ENCODE results near the gene BAHCC1.

The BAHCC1 gene

DNA sequence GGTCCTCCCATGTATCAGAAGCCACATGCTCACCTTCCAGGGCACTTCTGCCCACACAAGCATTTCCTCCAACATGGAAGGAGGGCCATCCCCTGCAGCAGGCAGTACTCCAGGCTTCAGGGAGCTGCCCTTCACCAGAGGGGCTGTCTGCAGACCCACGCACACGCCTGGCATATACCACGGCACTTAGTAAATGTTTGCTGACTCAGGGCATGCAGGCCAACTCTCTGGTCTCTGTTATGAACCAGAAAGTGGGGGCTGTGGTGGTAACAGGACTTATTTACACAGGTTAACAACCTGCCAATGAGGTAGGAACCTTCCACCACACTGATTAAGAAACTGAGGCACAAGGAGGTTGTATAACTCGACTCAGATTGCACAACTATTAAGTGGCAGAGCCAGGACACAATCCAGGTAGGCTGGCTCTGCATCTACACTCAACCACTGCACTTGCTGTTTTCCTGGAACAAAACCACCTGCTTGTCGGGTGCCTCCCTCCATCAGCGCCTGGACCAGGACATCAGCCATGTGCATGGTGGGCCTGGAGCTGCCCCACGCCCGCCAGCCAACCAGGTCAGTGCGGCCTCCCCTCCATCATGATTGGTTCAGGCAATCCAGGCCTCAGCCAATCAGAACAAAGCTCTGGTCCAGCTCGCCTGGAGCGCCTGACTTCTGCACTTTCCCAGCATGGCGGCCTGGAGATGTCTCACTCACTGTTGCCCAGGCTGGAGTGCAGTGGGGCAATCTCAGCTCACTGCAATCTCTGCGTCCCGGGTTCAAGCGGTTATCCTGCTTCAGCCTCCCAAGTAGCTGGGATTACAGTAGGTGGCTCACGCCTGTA lies 98.2 kb downstream of the BAHCC1 start:
- DNase-seq (ENCODE audit: low read depth in 2 of 2), result no peak

DNA sequence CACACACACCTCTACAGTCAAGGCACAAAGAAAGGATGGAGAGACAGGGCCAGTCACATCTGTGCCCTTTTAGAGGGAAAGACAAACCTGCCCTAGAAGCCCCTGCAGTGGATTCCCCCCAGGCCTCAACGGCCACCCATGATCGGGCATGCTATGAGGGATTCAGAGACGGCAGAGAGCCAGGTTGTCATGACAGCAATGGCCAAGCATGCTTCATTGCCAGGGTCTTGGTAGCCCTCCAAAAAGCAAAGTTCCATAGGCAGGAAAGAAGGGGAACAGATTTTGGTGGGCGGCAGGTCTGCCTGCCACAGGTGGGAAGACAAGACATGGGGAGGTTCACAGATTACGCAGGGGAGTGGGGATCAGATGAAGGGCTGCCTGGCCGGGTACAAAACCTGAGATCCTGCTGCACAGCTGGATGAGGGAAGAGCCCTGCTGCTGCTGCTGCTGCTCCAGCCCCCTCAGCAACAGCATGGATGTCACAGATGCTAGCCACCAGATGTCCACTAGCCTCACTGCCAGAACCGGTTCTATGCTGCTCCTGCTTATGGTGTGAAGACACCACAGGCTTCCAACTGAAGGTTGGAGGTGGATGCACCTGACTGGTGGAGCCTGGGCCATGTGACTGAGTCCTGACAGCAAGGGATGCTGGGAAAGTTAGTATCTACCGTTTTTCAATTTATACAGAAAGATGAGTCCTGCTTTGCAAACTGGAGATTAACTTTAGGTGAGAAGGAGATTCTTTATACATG lies 99.5 kb downstream of the BAHCC1 start:
- no peak for DNase-seq (ENCODE audit: low read depth in 2 of 2)

DNA sequence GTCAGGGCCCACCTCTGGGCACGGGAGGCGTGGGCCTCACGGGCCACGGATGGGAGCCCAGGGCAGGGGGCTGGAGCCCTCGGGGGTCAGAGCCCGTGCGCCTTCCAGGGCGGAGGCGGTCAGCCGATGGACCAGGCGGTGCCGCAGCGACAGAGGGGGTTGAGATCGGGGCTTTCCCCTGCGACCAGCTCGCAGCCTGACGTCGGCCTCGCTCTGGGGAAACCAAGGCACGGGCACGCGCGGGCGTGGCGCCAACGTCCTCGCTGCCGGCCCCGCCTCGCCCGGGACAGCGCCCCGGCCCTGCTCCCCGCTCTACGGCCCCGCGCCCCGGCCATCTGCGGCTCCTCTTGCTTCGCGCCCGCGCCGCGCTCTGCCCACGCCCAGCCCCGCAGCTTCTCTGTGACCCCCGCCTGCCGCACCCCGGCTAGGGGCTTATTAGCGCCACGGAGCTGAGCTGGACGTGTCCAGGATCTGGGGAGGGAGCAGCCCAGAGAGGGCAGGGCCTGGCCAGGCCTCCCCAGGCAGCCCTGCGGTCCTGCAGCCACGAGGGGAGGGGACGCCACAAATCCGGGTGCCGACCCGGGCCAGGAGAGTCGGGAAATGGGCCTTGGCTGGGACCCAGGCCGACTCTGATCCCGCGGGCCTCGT lies 103.8 kb downstream of the BAHCC1 start:
- no peak for DNase-seq (ENCODE audit: low read depth in 2 of 2)

DNA sequence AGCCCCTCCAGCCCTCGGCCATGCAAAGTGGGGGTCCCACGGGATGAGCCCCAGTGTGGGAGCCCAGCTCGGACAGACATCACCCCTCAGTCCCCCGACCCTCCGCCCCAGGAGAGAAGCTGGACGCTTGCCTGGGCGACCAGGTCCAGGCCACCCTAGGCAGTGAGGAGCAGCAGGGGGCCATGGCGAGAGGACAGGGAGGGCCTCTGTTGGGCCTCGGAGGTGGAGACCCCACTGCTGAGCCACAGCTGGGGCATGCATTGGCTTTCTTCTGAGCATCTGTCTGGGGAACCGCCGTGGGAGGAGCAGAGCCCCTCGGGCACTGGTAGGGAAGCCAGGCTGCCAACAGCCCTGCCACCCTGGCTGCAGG lies 104.3 kb downstream of the BAHCC1 start:
- DNase-seq (ENCODE audit: low read depth in 2 of 2), result no peak

DNA sequence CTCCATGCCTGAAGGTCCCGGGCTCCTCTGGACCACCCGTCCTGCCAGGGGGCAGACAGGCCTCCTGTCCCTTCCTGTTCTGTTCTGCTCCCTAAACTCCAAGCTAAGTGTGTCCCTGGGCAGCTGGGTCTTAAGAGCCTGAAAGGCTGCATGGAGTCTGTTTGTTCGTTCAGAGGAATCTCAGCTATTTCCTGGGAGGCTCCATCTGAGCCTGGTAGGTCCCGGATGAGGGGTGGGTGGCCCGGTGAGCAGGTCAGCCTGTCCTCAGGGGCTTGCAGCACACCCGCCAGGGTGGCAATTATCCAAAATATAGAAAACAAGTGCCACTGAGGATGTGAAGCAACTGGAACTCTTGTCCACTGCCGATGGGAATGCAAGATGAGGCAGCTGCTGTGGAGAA lies 104.8 kb downstream of the BAHCC1 start:
- no peak for DNase-seq (ENCODE audit: low read depth in 2 of 2)

DNA sequence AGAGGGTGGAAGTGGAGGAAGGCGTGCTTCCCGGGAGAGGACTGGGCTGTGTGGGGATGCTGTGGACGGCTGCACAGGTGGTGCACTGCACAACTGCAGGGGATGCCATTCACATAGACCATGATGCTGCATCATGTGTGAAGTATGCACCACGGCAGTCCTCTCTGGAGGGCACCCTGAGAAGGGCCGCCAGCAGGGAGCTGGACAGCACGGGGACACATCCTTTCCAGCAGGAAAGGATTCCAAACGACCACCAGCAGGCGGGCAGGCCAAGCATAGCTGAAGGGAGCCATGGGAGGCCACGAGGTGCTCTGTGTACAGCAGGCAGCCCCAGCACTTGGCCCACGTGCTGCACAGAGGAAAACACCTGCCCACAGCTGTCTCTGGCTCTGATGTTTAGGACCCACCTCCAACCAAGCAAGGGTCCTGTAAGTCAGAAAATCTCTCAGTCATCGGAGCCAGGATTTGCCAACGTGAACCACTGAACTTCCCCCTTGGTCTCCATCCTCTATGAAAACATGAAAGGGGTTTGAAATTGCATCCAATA lies 107.3 kb downstream of the BAHCC1 start:
- DNase-seq (ENCODE audit: low read depth in 2 of 2), result no peak

DNA sequence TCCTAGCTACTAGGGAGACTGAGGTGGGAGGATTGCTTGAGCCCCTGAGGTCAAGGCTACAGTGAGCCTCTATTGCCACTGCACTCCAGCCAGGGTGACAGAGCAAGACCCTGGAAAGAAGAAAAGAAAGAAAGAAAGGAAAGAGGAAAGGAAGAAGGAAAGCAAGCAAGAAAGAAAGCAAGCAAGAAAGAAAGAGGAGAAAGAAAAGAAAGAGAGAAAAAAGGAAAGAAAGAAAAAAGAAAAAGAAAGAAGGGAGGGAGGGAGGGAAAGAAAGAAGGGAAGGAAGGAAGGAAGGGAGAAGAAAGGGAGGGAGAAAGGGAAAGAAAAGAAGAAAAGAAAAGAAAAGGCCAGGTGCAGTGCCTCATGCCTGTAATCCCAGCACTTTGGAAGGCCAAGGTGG lies 108.4 kb downstream of the BAHCC1 start:
- DNase-seq (ENCODE audit: low read depth in 2 of 2), result no peak

DNA sequence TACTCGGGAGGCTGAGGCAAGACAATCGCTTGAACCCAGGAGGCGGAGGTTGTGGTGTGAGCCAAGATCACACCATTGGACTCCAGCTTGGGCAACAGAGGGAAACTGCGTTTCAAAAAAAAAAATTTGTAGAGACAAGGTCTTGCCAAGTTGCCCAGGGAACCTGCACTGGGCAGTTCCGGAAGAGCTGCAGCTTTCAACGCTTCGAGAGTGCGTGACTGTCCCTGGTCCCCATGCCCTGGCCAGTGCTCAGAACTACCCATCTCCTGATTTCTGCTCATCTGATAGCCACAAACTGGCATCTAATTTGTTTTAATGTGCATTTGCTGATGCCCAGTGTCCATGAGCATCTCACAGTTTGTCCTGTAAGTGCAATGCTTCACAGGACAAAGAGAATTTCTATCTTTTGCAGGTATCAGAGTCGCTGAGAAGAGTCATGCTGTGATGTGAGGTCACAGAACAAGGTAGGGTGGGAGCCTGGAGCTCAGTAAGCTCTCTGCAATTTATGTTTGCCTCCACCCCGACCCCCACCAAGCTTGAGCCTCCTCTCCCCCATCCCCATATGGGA lies 113.5 kb downstream of the BAHCC1 start:
- no peak for DNase-seq (ENCODE audit: low read depth in 2 of 2)

DNA sequence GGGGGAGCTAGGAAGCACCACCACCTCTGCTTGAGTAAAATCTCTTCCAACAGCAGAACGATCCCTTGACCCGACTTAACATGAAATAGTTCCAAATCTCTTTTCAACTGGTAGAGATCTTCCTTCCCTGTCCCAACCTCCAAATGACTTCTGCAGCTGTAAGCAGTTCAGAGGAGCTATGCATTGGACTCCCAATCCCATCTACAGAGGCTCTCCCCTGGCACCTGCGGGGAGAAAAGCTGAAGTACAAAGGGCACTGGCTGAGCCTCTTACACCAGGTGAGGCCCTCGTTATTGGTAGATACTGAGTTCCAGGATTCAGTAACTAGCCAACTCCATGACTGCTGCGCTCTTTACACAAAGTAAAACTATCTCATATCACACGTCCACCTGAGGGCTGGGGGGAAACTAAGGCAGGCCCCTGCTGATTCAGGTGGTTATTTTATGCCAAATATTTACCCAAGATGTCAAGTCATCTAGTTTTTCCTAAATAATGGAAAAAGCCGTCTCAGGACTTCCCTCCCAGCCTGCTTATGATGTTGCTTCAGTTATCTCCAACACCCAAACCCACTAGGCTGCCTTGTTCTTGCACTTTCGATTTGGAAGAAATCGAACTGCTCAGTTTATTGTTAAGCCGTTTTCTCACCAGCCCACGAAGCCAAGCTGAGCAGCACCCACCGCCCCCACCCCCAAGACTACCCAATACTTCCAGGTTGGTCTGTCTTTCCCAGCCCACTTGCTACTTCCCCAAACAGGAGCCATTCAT lies 114.1 kb downstream of the BAHCC1 start:
- DNase-seq (ENCODE audit: low read depth in 2 of 2), result no peak

DNA sequence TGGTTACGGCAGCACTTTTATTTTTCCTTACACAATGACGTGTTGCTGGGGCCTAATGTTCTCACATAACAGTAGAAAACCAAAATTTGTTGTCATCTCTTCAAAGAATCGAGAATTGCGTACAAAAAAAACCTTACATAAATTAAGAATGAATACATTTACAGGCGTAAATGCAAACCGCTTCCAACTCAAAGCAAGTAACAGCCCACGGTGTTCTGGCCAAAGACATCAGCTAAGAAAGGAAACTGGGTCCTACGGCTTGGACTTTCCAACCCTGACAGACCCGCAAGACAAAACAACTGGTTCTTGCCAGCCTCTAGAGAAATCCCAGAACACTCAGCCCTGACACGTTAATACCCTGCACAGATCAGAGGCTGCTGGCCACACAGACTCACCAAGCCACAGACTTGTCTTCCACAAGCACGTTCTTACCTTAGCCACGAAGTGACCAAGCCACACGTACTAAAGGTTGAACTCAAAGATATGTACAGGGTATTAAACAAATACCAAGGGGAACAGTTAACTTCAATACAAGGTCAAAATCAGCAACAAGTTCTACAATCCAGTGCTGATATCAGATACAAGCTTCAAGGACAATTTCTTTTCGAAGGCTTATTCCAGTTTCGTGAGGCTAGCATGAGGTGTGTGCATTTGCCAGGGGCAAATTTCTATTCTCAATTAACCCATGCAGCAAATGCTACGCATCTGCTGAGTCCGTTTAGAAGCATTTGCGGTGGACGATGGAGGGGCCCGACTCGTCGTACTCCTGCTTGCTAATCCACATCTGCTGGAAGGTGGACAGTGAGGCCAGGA lies 114.9 kb downstream of the BAHCC1 start:
- DNase-seq (ENCODE audit: low read depth in 2 of 2), result no peak

DNA sequence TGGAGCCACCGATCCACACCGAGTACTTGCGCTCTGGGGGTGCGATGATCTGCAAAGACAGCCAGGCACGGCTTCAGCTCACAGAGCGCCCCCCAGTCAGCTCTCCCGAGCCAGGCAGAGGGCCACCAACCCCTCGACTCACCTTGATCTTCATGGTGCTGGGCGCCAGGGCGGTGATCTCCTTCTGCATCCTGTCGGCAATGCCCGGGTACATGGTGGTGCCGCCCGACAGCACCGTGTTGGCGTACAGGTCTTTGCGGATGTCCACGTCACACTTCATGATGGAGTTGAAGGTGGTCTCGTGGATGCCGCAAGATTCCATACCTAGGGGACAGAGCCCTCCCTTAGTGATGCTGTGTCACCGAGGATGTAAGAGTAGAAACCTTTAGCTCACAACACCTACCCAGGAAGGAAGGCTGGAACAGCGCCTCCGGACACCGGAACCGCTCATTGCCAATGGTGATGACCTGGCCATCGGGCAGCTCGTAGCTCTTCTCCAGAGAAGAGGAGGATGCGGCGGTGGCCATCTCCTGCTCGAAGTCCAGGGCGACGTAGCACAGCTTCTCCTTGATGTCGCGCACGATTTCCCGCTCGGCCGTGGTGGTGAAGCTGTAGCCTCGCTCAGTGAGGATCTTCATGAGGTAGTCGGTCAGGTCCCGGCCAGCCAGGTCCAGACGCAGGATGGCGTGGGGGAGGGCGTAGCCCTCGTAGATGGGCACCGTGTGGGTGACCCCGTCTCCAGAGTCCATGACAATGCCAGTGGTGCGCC lies 115.7 kb downstream of the BAHCC1 start:
- DNase-seq (ENCODE audit: low read depth in 2 of 2), result no peak

DNA sequence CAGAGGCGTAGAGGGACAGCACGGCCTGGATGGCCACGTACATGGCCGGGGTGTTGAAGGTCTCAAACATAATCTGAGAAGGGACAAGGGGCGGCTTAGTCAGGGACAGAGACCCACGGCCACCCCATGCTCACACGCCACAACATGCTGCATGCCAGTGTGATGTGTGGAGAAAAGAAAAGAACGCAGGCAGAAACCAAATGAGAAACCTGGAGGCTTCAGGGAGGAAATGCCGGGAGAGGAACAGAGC lies 116.2 kb downstream of the BAHCC1 start:
- no peak for DNase-seq (ENCODE audit: low read depth in 2 of 2)

DNA sequence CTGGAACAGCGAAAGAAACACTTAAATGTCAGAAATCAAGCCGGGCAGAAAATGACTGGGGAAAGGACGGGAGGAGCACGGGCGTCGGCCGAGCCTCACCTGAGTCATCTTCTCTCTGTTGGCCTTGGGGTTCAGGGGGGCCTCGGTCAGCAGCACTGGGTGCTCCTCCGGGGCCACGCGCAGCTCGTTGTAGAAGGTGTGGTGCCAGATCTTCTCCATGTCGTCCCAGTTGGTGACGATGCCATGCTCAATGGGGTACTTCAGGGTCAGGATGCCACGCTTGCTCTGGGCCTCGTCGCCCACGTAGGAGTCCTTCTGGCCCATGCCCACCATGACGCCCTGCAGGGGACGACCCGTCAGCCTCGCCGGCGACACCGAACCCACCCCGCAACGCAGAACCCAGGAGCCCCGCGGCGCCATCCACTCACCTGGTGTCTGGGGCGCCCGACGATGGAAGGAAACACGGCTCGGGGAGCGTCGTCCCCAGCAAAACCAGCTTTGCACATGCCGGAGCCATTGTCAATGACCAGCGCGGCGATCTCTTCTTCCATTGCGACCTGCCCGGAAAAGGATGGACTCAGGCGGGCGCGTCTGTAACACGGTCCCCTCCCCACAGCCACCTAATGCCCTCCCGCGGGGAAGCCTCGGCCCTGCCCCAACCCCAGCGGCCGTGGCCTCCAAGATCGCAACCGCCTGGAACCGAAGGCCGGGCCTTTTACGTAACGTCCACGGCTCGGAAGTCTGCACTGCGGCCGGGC lies 116.7 kb downstream of the BAHCC1 start:
- DNase-seq (ENCODE audit: low read depth in 2 of 2), result no peak

DNA sequence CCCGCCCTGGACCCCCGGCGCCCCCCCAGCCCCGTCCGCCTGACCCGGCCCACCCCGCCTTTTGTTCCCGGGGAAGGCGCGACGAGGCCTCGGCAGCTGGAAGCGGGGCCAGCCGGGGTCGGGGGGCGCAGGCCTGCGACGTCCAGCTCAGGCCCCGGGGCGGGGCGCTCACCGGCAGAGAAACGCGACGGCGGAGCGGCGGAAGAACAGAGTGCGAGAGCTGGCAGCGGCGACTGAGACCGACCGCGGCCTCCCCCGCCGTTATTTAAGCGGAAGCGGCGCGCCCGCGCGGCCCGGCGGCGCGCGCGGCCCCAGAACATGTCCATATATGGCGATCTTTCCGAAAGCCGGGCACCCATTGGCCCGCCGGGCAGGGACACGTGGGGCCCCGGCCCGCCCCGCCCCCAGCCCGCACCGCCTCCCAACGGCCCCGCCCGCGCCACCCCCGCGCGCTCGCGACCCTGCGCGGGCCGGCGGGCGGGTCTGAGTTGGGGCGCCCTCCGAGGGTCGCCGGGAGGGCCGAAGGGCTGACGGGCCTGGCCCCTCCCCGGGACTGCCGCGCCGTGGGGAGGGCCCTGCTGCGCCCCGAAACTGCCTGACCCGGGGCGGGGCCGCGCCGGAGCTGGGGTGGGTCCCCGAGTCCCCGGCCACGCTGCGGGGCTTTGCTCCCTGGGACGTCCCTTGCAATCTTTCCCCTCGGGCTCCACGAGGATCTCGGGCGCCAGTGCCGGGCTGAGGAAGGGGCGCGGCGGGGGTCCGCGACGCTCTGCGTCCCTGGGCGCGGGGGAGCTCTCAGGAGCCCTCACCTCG lies 117.5 kb downstream of the BAHCC1 start, which contains the start of gene ACTG1:
Gene ACTG1, minus strand, starts transcription at position 238 of the 810 bp plus-strand sequence. CDS start 445 bp downstream, outside the sequence.
- peak; percentile 85 to 86 for DNase-seq (ENCODE audit: low read depth in 2 of 2)

DNA sequence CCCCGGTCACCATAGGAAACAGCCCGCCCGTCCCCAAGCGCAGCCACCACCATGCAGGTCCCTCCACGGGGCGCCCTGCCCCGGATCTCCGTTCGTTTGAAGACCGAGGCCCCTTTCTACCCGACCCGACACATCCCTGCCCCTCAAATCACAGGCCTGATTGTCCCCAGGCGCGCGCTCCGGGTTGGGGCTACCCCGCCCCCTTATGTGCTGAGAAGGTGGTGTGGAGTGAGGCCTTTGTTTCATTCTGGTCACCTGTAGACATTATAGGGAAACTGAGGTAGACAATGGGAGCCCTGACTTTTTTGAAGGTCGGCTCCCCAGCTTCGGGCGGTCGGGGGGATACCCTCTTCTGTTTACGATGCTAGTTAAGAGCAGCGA lies 118.1 kb downstream of the BAHCC1 start:
- DNase-seq (ENCODE audit: low read depth in 2 of 2), result peak; percentile 62 to 63

DNA sequence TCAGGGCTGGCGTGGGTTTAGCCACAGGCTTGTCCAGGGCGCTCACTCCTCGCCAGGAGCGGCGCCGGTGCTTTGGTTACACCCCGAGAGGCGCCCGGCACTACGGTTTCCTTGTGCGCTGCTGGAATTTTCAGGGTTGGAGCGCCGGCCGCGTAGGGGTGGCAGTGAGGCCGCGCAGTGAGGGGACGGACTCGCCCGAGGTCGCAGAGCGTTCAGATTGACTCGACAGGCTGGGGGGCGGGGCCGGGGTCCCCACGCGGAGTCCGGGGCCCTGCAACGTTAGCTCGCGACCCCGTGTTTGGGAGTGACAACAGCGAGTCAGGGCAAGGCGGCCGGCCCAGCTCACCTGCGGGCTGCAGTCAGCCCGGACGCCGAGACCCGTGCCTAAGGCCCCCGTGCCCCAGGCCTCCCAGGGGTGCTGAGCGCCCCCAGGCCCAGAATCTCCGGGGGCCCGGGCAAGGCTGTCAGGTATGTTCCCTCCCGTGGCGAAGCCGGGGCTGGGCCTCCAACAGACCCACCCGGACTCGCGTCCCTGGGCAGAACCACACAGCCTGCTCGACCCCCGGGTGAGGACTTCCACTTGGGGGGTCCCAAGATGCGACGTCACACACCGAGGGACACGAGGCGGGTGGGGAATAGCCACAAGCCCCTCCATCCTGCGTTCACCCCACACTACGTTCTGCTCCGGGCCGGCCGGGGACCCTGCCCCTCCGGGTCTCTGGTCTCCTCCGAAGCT lies 118.7 kb downstream of the BAHCC1 start:
- no peak for DNase-seq (ENCODE audit: low read depth in 2 of 2)

DNA sequence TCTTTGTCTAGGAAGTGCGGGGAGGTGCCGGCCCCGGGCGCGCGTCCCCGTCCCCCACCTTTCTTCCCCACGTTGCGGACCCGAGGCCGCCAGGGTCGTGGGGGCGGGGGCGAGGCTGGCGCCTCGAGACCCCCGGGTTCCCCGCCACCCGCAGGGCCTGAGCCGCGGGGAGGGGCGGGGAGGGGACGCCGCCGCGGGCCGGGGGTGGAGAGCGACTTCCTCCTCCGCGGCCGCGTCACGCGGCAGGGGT lies 119.2 kb downstream of the BAHCC1 start:
- no peak for DNase-seq (ENCODE audit: low read depth in 2 of 2)

All from stimulated activated CD4-positive, alpha-beta T cell treated with anti-CD3 and anti-CD28 coated beads, Interleukin-15, amount 100 ng/mL, for 48 hours (primary cell).